NCI-H82 treated with DMSO at 0.1 percent for 48 hours (cell line): ENCODE data around the gene FOXP1.

Experiments used
- DNase-seq: peaks from one replicate; lab custom pipeline; 2025; ENCODE audit not compliant: unreplicated experiment; lab: John Stamatoyannopoulos, UW

The FOXP1 gene

DNA sequence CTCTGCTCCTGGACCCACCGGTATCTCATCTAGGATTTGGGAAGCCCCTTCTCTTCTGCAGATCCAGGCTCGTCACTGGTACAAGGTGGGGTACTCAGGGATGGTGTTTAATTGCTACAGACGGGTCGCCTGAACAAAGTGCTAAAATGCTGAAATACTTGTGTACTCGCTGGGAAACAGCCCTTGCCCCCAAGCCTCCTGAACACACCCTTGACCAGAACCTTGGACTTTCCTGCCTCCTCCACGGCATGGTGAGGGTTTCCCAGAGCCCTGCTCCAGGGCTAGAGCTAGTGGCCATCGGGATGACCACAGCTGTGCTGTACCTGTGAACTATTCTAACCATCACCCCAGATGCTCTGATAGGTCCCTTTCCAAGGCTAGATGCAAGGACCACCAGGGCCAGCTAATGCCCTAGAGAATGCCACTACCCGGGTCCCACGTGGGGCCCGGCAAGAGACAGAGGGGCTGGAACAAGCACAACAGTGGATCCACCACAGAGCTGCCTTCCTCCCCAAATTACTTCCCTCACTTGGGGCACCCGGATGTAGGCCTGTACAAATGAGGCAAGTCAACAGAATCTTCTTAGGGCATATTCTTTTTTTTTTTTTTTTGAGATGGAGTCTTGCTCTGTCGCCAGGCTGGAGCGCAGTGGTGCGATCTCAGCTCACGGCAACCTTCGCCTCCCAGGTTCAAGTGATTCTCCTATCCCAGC lies 267.3 kb downstream of the FOXP1 start:
- DNase-seq, result no peak

DNA sequence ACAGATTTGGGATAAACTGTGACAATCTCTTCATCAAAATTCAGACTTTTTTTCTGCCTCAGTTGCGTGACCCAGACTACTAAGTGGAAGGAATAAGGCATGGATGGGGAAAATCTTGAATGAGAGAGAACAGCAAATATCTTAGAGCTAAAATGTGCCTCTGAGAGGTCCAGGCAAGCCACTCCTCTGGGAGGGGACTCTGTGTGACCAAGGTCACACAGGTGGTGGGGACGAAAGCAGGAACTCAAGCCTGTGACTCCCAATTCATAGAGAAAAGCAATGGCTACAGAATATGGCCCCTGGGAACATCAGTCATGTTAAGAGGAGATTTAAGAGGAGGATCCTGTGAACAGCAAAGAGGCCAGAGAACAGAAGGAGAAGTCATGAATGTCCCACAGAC lies 268.1 kb downstream of the FOXP1 start:
- no peak for DNase-seq

DNA sequence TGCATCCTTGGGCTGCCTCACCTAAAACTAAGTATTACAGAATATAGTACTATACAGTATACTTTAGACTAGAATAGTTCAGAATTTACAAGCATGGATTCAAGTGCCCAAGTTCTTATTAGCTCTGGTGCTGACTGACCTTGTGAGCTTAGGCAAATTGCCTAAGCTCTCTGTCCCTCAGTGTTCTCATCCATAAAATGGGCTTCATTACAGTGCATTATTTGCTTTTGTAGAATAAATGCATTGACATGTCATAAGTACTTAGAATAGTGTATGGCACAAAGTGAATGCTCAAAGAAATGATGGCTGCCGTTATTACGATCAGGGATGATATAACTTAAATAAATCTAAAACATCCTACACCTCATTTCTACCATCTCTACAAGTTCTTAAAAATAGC lies 269.7 kb downstream of the FOXP1 start:
- no peak for DNase-seq

DNA sequence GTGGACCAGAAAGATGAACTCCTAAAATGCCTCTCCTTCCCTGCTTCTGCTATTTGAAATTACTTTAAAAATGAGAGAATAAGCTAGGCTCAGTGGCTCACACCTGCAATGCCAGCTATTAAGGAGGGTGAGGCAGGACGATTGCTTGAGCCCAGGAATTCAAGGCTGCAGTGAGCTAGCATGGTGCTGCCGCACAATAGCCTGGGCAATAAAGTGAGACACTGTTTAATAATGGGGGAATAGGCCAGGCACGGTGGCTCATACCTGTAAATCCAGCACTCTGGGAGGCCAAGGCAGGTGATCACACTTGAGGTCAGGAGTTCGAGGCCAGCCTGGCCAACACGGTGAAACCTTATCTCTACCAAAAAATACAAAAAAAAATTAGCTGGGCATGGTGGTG lies 271.1 kb downstream of the FOXP1 start:
- no peak for DNase-seq

DNA sequence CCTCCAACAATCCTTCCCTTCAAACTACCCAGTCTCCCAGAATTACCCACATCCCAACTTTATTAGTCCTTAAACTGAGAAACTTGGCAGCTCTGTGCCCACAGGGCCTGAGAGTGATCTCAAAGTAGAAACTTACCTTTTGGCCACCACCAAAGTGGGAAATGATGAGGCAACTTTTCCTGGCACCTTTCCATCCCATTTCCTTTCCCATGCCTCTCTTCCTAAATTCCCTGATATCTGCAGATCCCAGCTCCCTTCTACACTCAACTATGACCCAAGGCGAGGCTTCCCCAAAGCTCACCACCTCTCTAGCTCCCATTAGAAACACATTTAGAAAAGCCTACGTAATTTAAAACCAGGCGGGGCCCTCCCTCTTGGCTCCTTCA lies 271.9 kb downstream of the FOXP1 start:
- no peak for DNase-seq

DNA sequence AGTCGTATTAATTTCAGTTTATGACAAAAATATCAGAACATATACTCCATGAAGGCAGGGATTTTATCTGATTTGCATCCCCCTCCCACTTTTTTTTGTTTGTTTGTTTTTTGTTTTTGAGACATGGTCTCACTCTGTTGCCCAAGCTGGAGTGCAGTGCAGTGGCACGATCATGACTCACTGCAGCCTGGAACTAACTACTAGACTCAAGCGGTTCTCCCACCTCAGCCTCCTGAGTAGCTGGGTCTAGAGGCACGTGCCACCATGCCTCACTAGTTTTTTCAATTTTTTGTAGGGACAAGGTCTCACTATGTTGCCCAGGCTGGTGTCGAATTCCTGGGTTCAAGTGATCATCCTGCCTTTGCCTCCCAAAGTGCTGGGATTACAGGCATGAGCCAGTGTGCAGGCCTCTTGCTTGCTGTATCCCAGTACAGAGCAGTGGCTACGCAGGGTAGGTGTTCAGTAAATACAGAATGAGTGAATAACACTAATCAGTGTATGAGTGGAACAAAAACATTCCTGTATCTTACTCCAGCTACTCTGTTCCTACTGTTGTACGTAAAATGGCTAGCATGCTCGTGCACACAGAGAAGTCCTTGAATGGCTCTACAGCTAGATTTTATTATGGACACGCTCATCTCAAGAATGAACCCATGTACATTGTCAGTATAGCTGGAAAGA lies 272.4 kb downstream of the FOXP1 start:
- no peak for DNase-seq

DNA sequence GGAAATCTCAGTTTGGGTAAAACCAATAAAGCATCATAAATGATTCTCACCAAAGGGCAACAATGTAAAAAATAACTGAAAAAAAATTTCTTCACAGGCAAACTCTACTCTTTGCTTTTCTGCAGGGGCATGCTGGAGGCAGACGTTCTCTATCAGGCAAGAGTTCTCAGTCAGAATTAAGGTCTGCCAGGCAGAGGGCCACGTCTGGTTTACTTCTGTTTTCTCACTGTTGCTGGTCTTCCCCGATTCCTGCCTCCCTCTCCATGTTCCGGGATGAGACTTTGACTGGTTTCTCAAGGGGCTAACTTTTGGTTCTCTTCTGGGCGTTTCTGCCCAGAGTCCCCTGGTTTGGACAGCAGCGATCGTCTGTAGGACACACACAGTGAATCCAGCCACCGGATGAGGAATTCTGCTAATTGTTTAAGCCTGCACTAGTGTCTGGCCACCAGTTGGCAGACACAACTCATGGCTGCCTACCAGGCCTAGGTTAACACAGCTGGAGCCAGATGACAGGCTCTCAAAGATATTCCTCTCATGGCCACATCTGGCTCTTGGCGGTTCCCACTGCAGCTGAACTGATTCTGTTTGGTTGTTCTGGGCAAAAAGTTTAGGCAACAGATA lies 273.1 kb downstream of the FOXP1 start:
- DNase-seq, result no peak

DNA sequence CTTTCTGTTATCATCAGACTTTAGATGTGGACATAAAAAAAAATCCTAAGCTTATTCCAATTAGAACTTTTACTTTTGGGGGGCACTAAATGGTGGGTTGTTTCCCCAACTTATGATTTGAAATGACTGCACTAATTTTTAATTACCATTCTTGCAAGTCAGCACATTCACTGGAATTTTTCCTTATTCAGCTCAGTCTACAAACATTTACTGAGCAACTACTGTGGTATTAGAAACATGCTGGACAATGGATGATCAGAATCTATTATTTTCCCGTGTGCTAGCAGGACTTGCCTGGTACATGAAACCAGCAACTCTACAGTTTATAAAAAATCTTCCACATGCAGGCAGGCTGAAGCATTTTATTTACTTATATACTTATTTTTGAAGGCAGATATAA lies 273.6 kb downstream of the FOXP1 start:
- DNase-seq, result no peak

DNA sequence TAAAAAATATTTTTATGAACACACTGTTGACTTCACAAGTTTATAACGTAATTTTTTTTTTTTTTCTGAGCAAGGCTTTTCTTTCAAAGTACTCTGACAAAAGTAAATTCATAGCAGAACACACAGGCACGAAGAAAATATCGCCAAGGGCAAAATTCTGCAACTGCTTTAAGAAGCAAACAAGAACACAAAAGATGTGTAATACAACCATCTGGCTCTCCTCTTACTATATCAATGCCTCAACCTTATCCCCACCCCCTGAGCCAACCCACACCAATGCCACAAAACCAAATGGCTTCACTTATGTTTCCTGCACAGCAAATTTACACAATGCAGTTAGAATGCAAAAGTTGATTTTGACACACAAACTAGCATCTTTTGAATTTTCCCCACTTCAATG lies 274.2 kb downstream of the FOXP1 start:
- no peak for DNase-seq

DNA sequence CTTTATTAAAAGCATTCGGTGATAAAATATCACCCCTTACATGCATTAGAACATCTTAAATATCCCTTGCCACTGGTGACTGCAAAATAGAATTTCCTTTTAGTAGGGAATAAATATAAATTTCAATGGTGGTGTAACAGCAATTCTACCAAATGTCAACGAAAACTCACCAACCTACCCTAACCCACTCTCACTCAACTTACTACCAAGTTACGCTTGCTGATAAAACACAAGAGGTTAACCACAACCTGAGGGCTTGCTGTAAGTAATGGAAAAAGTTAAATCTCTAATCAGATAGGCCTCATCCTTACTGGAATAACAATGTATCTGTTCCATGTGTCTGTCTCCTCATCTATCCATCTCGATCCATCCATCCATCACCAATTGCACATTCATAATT lies 274.7 kb downstream of the FOXP1 start:
- DNase-seq, result no peak

DNA sequence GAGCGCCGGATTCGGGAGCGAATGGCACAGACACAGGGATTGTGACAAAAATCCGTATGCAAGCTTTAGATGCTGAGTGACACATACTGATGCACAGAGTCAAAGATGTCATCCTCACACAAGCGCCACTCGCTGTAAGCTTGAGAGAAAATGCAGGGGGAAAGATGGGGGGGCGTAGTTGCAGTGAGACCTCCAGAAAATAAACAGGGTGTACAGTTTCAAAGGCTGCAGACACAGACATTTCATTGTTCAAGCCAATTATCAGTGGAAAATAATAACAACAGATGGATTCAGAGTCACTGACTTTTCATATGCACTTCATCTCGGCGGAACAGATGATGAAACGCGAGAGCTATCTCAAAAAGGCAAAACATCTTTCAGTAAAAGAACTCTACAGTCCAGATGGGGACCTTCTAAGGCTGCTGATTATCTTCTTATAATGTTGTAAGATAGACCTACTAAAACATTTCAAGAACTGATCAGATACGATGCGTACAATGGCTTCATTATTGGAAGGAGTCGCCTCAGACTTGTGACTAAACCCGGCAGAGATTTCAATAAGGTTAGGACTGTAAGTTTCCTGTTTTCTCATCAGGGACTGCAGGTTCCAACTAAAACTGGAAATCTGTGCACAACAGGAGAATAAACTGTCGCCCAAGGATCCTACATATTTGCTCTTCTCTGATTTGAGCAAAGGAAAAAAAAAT lies 275.4 kb downstream of the FOXP1 start:
- DNase-seq, result no peak

DNA sequence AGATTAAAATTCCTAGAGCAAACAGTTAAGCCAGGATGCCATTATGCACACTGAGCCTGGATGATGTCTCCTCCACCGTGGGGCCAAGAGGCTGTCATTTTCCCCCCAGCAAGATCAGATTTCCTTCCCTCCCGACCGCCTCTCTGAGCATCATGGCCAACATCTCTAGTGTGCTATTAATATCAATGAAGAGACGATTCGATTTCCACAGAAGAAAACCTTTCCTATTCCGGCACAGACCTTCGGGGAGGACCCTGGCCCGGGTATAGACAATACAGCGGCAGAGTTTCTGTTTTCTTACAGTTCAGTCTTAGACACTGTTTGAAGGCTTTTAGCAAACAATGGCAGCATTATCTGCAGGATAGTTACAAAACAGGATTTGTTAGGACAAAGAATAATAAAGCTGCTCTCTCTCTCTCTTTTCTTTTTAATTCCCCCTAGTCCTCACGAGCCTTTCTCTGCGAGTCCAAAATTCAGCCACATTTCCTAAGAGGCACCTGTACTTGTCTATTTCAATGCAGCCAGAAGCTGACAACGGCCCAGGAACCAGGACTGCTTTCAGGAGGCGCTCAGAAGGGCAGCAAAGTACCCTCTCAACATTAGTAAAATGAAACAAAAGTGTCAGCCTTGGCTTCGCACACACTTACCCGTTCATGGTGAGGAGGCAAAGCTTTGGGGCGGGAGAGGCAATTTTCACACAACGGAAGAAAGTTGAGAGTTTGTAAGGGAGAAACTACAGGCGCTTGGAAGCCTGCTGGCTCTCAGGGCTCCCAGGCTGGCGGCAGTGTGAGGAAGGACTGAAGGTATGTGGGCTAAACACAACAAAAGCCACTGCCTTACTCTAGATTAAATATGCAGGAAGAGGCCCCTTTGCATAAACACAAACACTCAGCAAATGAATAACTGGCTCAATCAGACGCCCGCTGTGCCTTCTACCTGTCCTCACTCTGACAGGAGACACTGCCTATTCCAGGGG lies 278.0 kb downstream of the FOXP1 start:
- no peak for DNase-seq

DNA sequence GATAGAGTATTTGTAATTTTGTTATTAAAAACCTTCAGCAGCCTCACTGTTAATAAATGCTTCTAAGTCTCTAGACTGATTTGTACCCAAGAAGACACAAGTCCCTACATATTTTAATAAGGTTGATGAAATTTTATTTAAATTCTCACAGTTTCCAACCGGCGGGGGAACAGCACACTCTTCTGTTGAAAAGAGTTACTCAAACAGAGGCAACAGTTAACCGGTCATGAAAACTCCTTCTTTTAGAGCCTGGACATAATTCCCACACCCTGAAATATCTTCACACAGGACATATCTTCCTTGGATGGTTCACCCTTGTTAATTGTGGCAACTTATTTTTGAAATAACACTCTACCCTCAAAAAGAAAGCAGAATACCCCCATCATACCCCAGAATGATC lies 278.8 kb downstream of the FOXP1 start:
- no peak for DNase-seq

DNA sequence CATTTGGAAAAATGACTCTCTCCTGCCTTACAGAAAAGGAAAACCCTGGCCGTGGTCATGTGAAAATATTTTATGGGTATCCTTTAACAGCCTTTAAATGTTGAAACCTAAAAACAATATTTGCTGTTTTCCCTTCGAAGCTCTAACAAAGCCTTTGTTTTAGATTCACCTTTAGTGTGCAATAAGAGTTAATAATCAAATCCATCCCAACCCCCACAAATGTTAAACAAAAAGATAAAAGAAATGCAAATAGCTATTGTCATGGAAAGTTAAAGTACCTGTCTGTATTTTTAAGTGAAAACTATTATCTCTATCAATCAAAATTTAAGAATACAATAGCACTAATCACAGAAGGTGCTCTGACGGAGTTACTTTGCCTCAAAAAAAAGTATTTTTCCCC lies 279.3 kb downstream of the FOXP1 start:
- no peak for DNase-seq

DNA sequence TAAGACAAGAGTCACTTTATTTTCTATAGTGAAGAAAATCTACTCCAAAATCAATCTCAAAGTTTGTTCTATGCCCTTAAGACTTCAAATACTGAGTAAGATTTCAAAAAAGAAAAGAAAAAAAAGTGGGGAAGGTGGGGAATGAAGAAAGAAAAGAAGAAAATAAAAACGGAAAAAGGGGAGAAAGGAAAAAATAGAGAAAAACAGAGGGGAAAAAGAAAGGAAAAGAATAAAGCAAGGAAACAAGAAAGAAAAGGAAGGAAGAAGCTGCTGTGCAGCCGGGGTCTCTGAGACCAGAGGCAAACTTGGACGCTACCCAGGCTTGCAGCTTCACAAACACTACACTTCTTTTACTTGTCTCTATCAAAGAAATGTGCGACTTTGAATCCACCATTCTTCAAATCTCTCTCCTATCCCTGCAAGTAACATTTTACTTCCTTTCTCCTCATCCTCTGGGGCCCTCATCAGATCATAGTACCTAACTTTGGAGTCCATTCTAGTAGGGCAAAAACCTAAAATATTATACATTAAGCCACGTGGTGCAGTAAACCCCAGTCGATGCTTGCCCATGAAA lies 279.8 kb downstream of the FOXP1 start:
- no peak for DNase-seq

DNA sequence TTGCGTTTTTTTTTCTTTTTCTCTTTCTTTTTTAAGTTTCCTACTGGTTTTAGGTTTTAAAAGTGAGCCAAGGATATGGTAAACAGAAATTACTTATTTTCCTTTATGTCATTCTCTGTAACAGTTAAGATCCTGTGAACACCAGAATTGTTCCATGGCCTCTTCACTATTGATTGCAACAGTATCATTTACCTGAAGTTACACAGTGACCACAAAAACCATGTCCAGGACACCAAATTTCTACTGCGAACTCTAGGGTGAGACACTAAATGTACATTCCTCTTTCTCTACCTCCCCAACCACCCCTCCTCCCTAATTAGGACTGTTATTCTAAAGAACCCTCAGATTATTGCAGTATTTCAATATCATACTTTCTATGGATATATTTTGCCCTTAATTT lies 280.9 kb downstream of the FOXP1 start:
- no peak for DNase-seq

DNA sequence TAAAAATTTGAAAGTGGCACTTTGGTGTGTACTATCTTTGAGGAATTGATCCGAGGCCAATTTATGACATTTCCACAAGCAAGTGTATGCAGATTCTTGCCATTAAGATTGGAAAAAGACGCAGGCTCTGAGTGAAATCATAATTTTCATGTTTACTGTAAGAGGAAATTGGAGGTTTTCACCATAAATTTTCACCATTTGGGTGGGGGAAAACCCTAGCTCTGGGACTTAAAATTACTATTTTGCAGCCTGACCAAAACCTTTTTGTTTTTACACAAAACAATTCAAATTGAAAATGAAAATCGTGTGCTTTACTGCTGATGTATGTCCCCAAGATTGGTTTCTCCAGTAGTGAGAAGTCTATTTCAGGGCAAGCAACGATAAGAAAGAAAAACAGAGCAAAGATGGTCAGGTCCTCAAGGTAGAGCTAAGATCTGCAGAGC lies 282.6 kb downstream of the FOXP1 start:
- DNase-seq, result no peak

DNA sequence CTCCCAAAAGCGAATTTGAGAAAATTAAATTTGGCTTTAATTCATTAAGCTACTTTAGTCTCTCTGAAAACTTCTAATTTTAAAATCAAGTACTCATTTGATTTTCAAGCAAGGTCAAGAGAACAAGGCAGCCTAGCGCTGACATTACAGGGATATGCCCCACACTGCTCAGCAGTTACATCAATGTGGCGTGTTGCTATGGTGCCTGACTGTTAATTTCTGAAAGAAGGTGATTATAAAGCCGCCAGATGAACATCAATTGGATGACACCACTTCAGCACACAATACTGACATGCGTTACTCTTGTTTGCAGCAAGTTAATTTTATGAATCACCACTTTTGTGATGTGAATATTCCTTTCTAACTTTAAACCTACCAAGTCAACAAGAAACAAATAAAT lies 284.4 kb downstream of the FOXP1 start:
- DNase-seq, result no peak

DNA sequence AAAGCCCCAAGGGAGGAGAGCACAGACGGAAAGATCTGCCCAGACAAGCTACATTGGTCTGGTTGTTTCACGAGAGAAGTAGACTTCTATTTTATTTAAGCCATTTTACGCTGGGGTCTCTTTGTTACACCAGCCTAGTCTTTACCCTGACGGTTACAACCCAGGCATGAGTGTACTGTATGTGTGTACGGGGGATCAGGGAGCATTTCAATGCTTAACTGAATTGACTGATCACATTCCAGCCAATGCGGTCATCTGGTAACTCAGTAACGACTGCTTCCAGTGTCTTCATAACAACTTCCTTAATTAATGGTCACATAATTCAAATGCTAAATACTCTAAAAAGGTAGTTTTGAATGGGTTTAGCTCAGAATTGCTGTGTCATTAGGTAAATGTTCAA lies 288.6 kb downstream of the FOXP1 start:
- no peak for DNase-seq

DNA sequence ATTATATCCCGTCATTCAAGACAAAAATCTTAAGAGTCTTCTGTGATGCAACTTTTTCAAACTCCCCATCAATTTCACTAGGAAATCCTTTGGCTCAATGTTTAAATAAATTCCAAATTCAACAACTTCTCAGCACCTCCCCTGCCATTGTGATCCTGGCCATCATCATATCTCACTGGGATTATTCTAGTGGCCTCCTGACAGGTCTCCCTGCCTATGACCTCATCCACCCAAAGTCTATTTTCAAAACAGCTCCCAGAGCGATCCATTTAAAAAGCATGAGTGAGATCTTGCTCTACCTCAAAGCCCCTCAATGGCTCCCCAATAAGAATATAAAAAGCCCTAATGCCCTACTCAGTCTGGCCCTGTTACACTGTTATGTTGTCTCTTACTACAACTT lies 293.2 kb downstream of the FOXP1 start:
- DNase-seq, result no peak
